ENCODE results near the gene ERAP2. TPM values are rescaled to one million over a fixed set of nuclear protein-coding genes. Genes with fewer than 3 reads are reported as not detected.

The ERAP2 gene
- total RNA-seq, 1 donor from 2014 or later = 26.6 TPM

GRCh38 chr5:96957254-96958049 is 81.2 kb downstream of the ERAP2 start:
- H3K36me3 ChIP-seq (ENCODE audit: control insufficient read depth, insufficient read depth, low read length) = no peaks in the 10 kb centered on the region
- DNase-seq (ENCODE audit: low read depth) = no peak
- no peak for TF ChIP-seq CTCF (IDR thresholded peaks at IDR 0.05; ENCODE audit: insufficient read depth, low read length, severe bottlenecking)
- no peaks in the 10 kb centered on the region for H3K27me3 ChIP-seq (ENCODE audit: control insufficient read depth, insufficient read depth, low read length)
- FAIRE-seq = no peak
- no peak overlapping the region for H3K4me3 ChIP-seq (ENCODE audit: low read depth, low read length)

- Histone ChIP-seq H3K27me3 (ENCODE audit: control insufficient read depth, insufficient read depth, low read length) (no peaks in the 10 kb centered on the region), H3K4me3 (ENCODE audit: low read depth, low read length) (no peak overlapping the region), H3K36me3 (ENCODE audit: control insufficient read depth, insufficient read depth, low read length) (no peaks in the 10 kb centered on the region)
- TF ChIP-seq CTCF (IDR thresholded peaks at IDR 0.05; ENCODE audit: insufficient read depth, low read length, severe bottlenecking) = no peak
- no peak for DNase-seq (ENCODE audit: low read depth)
- FAIRE-seq = no peak
Measured at GRCh38 chr5:96958977-96959376, 82.7 kb downstream of the ERAP2 start.

GRCh38 chr5:96961053-96961452 is 84.8 kb downstream of the ERAP2 start:
- FAIRE-seq (no peak), DNase-seq (ENCODE audit: low read depth) (no peak)
- TF ChIP-seq CTCF (IDR thresholded peaks at IDR 0.05; ENCODE audit: insufficient read depth, low read length, severe bottlenecking) = no peak
- H3K27me3 ChIP-seq (ENCODE audit: control insufficient read depth, insufficient read depth, low read length) = no peaks in the 10 kb centered on the region
- no peak overlapping the region for H3K4me3 ChIP-seq (ENCODE audit: low read depth, low read length)
- H3K36me3 ChIP-seq (ENCODE audit: control insufficient read depth, insufficient read depth, low read length) = no peaks in the 10 kb centered on the region

GRCh38 chr5:96962540-96962991 is 86.3 kb downstream of the ERAP2 start:
- no peak for DNase-seq (ENCODE audit: low read depth)
- H3K36me3 ChIP-seq (ENCODE audit: control insufficient read depth, insufficient read depth, low read length) = no peaks in the 10 kb centered on the region
- no peaks in the 10 kb centered on the region for H3K27me3 ChIP-seq (ENCODE audit: control insufficient read depth, insufficient read depth, low read length)
- FAIRE-seq = no peak
- H3K4me3 ChIP-seq (ENCODE audit: low read depth, low read length) = no peak overlapping the region
- TF ChIP-seq CTCF (IDR thresholded peaks at IDR 0.05; ENCODE audit: insufficient read depth, low read length, severe bottlenecking) = no peak

- Histone ChIP-seq H3K27me3 (ENCODE audit: control insufficient read depth, insufficient read depth, low read length) (no peaks in the 10 kb centered on the region), H3K4me3 (ENCODE audit: low read depth, low read length) (no peak overlapping the region), H3K36me3 (ENCODE audit: control insufficient read depth, insufficient read depth, low read length) (no peaks in the 10 kb centered on the region)
- peak; percentile 29 for DNase-seq (ENCODE audit: low read depth)
- no peak for FAIRE-seq
- no peak for TF ChIP-seq CTCF (IDR thresholded peaks at IDR 0.05; ENCODE audit: insufficient read depth, low read length, severe bottlenecking)
Measured at GRCh38 chr5:96963267-96963666, 87.0 kb downstream of the ERAP2 start.

- no peak for TF ChIP-seq CTCF (IDR thresholded peaks at IDR 0.05; ENCODE audit: insufficient read depth, low read length, severe bottlenecking)
- Histone ChIP-seq H3K4me3 (ENCODE audit: low read depth, low read length) (no peak overlapping the region), H3K27me3 (ENCODE audit: control insufficient read depth, insufficient read depth, low read length) (no peaks in the 10 kb centered on the region), H3K36me3 (ENCODE audit: control insufficient read depth, insufficient read depth, low read length) (no peaks in the 10 kb centered on the region)
- no peak for FAIRE-seq
- no peak for DNase-seq (ENCODE audit: low read depth)
Measured at GRCh38 chr5:96966801-96967200, 90.5 kb downstream of the ERAP2 start.

Measured in bronchial epithelial cell (primary cell).